Kidney tubule cell (primary cell): Measurements from ENCODE around the gene MYEOV.
A peak's percentile ranks its signal among the peaks of the same experiment; 100 is the strongest.

ENCODE experiments used
- DNase-seq: peaks from one replicate; pipeline ENCODE4 v3.0.0-alpha.2; 2018; ENCODE audit warnings: low spot score

MYEOV gene

DNA sequence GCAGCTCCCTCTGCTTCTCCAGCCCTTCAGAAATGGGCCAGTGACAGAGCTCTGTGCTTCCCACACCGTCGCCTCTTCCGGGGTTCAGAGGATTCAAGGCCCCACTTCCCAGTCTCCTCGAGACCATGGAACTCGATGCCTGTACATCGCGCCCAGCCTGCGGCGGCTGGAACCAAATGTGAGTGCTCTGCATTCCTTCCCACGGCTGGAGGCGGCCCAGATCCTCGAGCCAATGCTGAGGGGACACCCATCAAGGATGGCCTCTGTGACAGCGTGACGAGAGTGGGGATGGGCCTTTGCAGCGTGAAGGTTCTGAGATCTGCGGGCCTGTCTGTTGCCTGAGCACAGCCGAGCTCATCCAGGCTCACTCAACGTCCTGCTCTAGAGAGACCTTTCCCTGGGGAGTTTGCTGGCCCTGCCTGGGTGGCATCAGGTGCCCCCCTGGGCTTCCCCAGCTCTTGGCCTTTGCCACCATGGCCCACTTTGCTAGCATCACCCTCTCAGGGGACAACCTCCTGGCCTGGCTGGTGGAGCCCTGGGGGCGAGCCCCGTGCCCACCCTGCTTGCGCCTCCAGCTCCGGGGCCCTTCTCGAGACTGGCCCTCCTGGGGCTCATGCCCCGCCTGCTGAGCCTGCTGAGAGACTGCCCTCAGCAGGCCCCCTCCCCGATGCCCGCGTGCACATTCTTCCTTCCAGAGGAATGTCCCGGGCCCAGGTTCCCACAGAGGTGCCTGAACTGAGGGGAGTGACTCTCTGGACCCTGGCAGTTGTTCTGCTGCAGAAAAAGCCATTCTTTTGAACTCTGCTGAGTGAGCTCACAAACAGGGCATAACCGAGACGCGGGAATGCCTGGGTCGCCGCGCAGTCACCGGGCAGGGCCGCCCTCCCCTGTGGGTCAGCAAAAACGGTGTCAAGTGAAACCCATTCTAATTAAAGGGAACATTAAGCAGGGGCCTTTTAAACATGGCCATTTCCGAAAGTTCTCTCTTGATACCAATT is 7.3 kb upstream of the MYEOV start:
- no peak for DNase-seq

DNA sequence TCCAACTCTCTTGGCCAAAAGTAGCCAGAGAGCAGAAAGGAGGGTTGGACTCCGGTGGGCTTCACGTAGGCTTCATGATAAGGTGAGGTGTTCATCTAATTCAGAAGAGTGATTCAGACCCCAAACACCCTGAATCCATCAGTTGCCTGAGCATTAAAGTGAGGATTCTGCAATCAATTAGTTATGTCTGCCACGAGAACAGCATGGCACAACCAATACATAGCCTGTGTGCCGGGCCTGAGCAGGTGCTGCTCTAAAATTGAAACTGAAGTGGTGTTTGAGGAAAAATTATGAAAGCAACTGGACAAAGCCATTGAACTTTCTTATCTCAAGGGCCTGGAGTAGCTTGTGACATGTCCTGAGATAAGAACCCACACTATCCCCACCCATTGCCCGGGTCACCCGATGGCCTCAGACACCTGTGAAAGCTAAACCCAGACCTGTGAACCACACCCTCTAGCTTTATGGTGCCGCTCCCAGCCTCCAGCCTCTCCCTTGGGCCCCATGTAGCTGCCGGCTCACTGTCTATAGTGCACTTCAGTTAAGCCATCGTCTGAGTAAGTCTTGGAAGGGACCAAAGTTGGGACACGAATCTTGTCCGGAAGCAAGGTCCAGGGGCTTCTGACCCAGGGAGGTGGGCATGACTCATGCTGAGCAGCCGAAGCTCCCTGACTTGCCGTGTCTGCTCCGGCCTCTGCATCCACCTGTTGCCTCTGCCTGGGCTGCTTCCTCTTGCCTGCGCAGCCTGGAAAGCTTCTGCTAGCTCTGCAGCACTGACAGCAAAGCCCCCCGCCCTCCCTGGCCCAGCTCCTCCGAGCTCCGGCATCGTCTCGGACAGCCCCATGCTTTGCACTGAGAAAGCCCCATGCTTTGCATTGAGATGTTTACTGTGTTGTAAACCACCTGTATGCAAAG is 5.7 kb upstream of the MYEOV start:
- DNase-seq, result no peak

DNA sequence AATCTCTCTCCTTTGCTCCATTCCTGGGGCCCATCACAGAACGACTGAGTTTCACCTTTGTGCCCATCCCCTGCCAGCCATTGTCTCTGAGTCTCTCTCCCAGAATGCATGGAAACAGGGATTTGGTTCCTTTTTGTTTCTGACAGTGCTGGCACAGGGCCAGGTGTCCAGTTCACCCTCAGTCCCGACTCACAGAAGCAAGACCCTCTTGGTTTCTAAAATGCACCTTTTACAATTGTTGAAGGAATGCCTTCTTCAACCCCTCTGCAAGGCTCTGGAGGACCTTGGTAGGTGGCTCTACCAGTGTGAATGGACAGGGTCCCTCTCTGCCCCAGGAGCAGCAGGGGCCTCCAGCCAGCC is 5.1 kb upstream of the MYEOV start:
- DNase-seq, result no peak

DNA sequence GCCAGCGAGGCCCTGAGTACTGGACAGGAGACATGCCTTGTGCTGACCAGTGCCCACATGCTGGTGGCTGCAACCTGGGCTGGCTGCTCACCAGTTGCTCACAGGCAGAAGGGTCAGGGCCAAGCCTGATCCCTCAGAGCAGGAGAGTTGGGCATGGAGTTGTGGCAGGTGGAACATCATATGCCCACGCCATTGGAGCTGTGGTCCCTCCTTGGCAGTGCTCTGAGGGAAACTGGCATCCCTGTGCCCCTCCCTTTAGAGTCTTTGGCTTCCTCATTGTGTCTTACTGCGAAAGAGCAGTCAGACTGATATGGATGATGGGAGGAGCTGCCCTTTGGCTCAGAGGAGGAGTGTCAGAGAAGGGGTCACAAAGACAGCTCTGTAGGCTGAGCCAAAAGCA is 3.1 kb upstream of the MYEOV start:
- DNase-seq, result no peak

DNA sequence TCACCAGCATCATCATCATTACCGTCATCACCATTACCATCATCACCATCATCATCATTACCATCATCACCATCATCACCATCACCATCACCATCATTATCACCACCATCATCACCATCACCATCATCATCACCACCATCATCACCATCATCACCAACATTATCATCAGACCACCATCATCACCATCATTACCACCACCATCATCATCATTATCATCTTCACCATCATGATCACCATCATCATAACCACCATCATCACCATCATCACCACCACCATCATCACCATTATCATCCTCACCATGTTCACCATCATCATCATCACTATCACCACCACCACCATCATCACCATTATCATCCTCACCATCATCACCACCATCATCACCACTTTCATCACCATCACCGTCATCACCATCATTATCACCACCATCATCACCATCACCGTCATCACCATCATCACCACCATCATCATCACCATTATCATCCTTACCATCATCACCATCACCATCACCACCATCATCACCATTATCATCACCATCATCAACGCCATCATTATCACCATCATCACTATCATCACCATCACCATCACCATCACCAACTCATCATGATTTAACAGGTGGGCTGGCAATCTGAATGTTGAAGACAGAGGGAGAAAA is 2.4 kb upstream of the MYEOV start:
- no peak for DNase-seq

DNA sequence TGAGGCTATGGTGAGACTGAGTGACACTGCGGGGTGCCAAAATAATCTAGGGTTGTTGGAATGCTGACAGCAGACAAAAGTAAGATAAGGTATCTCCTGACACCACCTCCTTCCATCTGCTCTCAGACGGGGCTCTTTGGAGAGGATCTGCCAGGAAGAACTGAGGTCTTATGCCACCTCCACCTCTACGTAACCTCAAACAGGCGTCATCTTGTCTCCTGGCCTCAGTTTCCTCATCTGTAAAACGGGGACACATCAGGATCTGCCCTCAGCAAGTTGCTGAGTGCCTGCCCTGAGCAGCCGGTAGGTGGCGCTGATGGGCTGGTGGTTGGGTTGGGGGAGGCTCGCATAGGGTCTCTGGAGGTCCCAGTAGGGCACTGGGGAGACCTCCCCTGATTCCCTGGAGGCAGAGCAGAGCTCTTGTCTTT is 1.7 kb upstream of the MYEOV start:
- no peak for DNase-seq

DNA sequence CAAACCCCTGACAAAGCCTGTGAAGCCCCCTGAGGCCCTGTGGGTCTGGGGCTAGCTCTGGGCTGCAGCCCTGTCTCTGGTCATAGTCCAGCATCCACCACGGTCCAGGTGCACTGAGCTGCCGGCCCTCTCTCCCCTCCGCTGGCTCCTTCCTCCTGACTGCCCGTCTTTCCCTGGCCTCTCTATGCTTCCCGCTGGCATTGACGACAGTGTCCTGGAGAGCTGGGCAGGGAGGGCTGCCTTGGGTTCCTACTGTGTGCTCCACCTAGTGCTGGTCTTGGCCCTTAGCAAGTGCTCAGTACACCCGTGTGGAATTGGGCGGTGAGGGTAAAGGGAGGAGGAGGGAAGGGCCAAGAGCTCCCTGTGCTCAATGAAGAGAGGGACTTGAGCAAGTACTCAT is 868 bp upstream of the MYEOV start:
- DNase-seq, result no peak

DNA sequence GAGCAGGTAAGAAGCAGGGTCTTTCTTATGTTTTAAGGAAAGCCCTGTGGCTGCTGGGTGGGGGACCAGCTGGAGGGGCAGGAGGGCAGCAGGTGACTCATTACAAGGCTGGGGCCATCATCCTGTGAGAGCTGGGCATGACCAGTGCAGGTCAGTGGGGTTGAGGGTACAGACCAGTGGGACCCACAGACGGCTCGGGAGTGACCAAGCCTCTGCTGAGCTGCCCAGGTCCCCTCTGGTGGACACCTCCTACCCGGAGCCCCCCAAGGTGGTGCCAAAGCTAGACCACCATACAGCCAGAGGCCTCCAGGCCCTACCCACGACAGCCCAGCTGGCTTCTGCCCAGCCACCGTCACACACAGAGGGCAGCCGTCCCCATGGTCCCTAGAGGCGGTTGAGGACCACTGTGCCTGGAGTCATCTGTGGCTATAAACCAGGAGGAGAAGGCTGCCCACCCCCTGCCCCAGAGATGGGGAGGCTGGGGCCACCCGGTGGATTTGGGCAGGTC is 670 bp downstream of the MYEOV start:
- DNase-seq, result no peak

DNA sequence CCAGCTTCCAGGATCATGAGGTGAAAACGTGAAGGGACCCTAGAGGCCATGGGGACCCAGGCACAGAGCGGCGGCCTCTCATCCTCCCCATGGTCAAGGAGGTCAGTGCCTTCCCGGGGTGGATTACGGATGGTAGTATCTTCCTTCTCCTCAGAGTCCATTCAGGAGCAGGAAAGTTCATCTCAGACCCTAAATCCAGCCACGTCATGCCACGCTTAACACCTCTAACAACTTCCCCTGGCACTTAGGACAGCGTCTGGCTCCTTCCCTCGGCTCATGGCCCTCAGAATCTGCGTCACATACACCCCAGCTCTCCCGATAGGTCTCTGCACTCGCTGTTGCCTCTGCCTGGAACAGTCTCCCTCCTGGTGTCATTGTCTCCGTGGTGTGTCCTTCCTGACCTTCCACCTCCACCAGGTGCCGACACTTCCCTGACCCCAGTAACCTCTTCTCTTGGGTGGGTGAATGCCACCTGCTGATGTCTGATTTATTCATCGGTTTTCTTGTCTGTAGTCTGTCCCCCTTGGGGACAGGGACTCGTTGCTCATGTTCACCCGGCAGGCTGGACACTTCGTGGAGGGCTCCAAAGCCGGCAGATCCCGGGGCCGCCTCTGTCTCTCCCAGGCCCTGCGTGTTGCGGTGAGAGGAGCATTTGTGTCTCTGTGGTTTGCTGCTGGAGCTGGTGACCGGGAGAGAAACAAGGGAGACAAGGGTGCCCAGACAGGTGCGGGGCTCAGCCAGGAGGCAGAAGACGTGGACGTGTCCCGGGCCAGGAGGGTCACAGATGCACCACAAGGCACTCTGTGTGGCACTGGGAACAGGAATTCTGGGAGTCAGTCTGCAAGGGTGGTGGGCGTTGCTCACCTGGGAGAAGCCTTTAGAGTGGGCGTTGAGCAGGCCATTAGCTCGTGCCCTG is 1.4 kb downstream of the MYEOV start:
- DNase-seq, result no peak

DNA sequence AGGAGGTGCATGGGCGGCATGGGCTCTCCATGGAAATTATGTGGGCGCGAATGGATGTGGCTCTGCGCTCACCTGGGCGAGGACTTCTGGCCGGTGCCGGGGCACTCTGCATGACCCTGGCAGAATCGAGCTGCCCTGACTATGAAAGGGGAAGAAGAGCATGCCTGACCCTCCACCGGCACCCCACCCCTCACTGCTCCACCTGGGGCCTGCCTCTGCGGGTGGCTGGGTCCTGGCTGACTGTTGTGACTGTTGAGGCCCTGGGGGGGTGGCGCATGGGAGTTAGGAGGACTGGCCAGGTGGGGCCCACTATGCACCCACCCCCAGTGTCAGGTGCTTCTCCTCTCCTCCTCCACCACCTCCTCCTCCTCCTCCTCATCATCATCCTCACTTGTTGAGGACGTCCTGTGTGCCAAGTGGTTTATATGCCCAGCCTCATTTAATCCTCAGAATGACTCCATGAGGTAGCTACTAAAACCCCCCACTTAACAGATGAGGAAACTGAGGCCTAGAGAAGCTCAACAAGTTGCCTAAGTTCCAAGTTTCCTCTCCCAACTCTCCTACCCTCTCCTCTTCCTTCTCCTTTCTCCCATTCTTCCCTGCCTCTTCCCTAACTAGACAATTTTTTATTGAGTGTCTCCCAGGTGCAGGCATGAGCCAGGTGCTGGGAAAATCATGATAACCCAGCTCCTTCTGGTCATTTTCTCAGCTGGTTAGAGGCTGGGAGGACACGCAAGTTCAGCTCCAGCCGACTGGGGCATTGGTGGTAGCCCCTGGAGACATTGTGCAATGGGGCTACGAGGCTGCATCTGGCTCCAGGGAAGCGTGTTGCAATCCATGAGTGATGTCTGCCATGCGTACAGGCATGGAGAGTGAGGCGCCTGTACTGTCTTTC is 2.3 kb downstream of the MYEOV start:
- DNase-seq, result no peak

DNA sequence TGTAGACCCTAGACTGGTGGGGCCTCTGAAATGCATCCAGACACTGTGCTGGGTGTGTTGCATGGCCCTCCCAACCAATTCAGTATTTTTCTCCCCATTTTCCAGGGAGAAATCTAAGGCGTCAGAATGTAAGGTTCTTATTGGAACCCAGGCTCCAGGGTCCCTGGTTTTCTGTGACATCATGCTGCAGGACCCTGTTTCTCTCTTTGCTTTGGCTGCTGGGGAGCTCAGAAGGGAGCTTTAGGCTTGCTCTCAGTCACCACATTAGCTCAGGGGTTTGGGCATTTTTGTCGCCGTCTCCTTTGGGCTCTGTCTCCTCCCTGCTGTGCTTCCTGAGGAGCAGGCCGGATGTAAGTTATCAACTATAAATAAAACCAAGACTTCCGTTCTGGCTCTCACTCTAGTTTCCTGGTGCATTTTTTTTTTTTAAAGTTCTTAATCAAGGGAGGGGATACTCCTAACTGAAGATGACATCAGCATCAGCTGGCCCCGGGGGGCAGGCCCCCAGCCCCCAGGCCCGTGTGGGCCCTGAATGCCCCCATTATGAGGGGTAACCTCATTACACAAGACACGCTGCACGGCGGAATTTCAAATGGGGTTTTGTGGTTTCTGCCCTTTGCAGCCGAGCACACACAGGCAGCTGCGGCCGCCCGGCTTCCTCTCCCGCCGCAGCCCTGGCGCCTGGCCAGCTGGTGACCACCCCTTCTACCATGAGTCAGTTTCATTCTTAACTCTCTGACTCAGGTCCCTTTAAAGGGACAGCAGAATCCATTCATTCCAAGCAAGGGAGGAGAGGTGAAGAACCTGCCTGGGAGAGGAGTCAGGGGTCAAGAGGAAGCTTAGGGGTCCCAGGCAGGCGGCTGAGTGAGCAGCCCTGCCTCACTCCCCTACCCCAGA is 3.2 kb downstream of the MYEOV start:
- DNase-seq, result peak; percentile 100

DNA sequence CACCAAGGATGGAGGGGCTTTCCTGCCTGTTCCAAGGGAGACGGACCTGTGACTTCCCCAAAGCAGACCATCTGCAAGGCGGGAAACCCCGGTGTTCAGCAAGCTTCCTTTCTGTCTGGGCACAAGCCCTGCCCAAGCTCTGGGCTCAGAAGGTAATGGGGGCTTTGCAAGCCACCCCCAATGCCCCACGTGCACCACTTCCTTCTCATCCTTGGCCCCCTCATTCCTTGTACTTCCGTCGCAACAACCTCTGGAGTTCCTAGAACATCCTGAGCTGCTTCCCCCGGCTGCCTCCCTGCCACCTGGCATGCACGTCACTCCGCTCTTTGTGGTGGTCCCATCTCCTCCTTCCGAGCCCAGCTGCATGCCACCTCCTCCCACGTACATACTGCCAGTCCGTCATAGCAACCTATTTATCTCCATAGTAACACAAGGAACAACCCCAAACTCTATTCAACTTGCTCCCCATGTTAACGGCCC is 3.9 kb downstream of the MYEOV start:
- no peak for DNase-seq

DNA sequence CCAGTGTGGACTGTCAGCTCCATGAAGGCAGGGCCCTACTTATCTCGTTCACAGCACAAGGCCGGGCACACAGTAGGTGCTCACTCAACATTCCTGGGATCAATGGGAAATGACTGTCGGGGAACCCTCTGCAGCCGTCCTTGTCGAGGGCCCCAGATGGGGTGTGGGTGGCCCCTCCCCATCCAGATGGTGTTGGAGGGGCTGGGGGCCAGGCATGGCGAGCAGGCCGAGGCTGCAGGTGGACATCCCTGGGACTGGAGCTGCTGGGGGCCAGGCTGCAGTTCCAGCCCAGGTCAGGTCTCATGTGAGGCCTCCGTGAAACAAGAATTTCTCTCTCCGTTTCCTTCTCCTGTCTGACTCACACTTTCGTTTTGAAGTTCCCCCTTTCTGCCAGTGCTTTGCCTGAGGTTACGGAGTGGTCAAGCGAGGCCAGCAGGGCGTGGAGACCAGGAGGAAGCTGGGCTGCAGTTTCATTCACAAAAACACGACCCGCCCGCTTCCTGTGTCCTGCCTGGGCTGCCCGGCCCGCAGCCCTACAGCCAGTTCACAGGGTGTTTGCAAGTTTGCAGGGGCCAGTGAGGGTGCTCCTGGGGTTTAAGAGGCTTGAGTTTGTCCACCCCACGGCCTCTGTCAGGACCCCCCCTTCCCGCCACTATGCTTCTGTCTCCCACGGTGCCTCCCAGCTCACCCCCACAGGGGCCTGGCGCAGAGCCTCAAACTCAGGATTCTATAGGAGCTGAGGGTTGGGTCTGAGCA is 4.5 kb downstream of the MYEOV start:
- DNase-seq, result peak; percentile 99

DNA sequence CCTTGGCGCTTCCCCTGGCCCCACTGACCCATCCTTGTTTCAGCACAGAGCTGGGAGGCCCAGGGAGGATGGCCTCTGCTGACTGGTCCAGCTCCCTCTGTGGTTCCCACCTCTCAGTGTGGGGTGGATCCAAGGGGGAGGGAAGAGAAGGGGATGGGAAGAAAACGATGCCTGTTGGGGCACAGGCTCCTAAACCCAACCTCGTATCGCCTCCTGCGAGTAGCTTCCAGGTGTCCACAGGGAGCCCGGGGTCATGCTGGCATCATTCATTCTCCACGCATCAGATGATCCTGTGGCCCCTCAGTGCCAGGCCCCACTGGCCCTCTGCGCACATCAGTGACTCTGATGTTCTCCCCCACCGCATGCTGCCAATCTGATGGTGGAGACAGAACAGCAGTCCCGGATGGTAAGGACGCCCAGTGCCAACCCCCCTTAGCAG is 5.1 kb downstream of the MYEOV start:
- DNase-seq, result peak; percentile 89

DNA sequence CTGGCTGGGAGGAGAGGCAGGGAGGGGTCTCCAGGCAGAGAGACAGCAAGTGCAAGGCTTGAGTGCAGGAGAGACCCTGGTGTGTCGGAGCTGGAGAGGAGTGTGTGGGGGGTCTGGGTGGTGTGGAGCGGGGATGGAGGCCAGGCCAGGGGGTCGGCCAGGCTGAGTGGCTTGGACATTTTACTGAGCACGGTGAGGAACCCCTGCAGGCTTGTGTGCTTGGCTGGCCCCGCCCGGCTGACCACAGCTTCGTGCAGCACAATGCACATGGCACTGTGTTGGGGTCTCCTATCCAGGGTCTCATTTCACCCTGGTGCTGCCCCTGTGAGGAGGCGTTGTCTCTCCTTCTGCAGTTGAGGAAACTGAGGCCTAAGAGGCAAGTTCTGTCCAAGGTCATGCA is 5.6 kb downstream of the MYEOV start:
- DNase-seq, result no peak

DNA sequence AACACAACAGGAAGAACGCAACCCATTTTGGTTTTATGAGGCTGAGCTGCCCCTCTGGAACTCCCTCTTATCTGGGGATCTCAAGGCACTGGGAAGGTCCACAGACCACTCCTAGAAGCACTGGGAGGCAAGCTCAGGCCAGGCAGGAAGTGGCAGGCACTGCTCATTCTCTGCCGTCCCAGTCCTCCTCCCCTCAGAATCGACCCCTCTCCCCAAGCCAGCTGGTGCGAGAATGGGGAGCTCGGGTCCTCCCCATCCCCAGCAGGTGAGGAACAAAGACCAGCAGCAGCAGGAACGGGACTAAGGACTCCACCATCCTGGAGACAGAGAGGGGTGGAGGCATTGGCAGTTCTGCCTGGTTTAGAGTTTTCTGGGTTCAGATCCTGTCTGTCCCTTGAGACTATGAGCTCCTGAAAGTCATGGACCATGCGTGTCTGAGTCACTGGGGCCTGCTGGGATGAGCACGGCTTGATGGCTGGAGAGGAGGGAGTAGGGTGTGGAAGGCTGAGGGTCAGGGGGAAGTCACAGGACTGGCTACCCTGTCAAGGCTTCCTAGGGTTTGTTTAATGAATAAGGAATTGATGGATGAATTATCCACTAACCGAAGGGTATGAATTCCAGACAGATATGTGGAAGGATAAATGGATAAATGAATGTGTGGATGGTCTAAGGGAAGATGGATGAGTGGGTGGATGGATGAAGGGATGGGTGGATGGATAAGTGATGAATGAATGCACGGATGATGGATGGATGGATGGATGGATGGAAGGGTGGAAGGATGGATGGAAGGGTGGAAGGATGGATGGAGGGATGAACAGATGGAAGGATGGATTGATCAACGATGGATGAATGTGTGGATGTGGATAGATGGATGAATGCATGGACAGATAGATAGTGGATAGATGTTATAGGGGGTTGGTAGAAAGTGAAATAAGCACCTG is 6.4 kb downstream of the MYEOV start:
- peak; percentile 95 for DNase-seq

DNA sequence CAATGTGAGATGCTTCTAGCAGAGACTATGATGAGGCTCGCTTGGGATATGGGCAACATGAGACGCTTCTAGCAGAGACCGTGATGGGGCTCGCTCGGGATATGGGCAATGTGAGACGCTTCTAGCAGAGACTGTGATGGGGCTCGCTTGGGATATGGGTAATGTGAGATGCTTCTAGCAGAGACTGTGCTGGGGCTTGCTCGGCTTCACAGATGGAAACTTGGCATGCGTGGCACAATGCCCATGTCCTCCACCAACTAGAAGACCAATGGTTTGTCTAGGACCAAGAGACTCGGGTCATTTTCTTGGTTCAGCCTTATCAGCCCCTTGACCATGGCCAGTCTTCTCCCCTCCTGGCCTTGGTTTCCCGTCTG is 7.1 kb downstream of the MYEOV start:
- DNase-seq, result no peak
